ELF-1 (cell line): ENCODE results near the gene HSPB6.
"Not testable (repeated sequence)": the region's sequence is repeated elsewhere in the genome, so short reads cannot be mapped to it uniquely, and the experiment has no call there.

Experiments
- DNase-seq: peaks from one replicate; pipeline ENCODE4 v3.0.0-alpha.2; 2016; ENCODE audit warnings: low read depth, low spot score

The HSPB6 gene

DNA sequence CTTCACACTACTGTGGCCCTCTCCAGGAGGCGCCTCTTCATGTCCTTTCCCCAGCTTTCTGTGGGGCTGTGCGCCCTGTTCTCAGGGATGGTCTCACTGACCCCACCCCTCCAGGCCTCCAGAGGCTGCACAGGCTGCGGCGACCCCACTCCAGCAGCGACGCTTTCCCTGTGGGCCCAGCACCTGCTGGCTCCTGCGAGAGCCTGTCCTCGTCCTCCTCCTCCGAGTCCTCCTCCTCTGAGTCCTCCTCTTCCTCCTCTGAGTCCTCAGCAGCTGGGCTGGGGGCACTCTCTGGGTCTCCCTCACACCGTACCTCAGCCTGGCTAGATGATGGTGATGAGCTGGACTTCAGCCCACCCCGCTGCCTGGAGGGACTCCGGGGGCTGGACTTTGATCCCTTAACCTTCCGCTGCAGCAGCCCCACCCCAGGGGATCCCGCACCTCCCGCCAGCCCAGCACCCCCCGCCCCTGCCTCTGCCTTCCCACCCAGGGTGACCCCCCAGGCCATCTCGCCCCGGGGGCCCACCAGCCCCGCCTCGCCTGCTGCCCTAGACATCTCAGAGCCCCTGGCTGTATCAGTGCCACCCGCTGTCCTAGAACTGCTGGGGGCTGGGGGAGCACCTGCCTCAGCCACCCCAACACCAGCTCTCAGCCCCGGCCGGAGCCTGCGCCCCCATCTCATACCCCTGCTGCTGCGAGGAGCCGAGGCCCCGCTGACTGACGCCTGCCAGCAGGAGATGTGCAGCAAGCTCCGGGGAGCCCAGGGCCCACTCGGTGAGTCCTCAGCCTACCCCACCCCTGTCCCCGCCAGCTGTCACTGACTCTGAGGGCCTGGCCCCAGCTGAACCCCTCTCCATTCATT is 29.7 kb upstream of the HSPB6 start:
- DNase-seq, result no peak

DNA sequence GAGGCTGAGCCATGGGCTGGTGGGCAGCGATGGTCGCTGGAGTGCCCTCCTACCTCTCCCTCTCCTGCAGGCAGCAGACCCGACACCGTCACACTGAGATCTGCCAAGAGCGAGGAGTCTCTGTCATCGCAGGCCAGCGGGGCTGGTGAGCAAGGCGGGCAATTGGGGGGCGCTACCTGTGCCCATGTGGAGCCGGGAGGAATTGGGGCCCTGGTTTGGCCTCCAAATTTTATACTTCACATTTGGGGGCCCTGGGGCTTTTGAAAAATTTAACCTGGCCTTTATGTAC is 28.5 kb upstream of the HSPB6 start:
- no peak for DNase-seq

DNA sequence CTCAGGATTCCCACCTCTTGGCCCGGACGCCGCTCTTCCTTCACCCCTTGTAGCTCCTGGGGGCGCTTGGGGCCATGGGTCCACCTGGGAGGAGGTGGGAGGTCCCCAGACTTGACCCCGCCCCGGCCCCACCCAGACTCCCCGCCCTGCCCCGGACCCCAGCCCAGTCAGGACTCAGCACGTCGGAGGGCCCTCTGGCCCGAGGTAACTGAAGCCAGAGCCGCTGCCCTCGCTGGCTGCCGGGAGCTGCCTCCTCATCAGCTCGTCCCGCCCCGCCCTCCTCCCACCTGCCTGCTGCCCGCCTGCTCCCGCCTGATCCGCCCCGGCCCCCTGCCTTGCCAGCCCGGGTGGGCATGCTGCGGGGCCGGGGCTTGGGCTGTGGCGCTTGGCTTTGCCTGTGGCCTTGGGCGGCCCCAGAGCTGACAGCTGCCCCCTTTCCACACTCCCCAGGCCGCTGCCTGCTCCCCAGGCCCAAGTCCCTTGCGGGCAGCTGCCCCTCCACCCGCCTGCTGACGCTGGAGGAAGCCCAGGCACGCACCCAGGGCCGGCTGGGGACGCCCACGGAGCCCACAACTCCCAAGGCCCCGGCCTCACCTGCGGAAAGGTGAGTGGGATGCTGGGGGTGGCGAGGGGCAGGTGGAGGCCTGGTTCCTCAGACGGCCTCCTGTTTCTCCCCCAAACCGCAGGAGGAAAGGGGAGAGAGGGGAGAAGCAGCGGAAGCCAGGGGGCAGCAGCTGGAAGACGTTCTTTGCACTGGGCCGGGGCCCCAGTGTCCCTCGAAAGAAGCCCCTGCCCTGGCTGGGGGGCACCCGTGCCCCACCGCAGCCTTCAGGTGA is 27.9 kb upstream of the HSPB6 start:
- peak; percentile 77 for DNase-seq

DNA sequence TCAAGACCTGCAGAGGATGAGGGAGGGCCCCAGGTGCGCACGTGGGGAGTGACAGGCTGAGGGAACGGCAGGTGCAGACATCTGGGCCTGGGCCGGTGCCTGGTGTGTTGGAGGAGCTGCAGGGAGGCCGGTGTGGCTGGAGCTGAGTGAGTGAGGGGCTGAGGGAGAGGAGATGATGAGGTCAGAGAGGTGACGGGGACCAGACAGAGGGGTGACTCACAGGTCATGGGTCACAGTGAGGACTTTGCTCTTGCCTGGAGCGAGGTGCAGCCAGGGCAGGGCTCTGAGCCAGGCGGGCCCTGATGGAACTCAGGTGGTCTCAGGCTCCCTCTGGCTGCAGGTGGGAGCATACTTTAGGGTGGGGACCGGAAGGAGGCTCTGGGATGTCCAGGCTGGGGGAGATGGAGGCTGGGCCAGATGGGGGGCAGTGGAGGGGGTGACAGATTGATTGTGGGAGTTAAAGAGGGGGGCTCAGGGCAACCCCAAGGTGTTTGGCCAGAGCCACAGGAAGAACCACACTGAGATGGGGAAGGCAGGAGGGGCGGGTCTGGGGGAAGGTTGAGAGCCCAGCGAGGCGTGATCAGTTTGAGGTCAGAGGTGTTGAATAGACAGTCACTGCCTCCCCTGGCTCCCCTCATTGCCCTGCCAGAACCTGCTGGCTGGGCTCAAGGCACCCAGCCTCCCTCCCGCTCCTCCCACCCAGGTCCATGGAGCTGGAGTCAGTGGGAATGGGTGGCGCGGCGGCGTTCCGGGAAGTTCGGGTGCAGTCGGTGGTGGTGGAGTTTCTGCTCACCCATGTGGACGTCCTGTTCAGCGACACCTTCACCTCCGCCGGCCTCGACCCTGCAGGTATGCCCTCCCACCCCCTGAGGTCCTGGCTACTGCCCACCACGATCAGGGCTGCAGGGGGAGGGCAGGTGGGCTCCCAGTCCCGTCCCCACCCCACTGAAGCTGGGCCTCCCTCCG is 26.9 kb upstream of the HSPB6 start:
- peak; percentile 56 for DNase-seq

DNA sequence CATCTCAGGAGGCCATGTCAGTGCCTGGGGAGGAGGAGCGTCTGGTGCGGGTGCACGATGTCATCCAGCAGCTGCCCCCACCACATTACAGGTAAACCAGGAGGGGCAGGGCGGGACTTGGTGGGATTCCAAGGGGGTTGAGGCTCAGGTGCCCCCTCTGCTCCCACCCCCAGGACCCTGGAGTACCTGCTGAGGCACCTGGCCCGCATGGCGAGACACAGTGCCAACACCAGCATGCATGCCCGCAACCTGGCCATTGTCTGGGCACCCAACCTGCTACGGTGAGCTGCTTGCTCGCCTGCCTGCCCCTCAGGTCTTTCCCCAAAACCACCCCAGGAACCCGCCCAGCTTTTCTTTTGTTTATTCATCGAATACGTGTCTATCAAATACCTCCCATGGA is 25.8 kb upstream of the HSPB6 start:
- DNase-seq, result no peak

DNA sequence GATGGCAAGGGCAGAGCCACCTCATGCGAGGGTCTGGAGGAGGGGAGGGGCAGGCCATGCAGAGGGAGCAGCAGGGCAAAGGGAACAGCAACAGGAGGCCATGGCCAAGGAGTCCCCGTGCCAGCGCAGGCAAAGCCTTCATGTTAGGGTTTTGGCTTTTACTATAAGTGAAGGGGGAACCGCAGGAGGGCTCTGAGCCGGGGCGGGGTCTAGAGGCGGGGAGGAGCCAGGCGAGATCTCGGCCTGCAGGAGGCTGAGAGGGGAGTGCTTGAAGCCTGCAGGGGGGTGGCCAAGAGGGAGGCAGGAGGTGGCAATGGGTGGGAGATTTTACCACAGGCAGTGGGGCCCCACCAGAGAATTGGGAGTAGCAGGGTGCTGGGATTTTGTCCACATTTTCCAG is 24.8 kb upstream of the HSPB6 start:
- DNase-seq, result no peak

DNA sequence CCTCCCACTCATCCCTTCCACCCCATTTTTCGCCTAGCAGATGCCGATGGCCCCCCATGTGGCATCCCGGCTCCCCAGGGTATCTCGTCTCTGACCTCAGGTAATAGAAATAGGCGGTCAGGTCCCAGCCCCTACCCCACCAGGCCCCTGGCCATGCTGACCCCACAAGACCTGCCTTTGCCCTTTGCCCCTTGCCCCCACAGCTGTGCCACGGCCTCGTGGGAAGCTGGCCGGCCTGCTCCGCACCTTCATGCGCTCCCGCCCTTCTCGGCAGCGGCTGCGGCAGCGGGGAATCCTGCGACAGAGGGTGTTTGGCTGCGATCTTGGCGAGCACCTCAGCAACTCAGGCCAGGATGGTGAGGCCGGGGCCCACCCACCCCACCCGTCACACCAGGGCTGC is 23.9 kb upstream of the HSPB6 start:
- DNase-seq, result no peak

DNA sequence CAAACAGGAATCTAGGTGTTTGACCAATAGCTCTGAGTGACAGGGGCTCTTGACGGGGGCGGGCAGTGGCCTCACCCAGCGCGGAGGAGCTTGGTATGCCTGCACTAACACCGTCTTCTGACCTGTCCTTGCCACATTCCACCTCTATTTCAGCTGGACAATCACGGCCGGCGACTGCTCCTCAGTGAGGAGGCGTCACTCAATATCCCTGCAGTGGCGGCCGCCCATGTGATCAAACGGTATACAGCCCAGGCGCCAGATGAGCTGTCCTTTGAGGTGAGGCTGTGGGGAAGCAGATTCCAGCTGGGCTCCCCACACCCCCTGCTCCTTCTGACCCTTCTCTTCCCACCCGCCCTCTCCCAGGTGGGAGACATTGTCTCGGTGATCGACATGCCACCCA is 23.2 kb upstream of the HSPB6 start:
- no peak for DNase-seq

DNA sequence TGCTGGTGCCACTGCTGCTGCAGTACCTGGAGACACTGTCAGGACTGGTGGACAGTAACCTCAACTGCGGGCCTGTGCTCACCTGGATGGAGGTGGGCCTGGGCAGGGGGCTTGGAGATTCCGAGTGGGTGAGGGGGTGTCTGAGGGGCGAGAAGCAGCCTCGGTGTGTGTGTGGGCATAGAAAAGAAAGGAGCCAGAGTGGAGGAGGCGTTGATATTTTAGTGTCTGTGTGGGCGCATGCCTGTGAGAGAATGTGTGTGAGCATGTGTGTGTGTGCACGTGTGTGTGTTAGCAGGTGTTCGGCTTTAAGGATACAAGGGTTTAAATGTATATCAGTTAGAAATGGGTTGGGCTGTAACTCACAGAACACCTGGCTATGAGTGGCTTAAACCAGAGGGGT is 22.2 kb upstream of the HSPB6 start:
- no peak for DNase-seq

DNA sequence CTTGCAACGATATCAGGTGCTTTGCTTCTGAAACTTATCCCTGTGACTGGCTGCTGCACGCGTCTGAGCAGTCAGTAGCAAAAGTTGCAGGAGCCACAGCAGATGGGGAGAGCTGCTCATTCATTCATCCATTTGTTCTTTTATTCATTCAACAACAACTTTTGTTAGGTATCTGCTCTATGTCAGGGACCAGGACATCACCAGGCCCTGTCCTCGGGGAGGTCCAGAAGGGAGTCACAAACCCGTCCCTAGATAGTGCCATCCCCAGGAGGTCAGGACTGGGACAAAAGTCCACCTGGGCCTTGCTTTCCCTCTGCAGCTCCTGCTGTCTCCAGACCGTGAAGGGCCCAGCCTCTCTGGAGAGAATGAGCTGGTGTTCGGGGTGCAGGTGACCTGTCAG is 21.1 kb upstream of the HSPB6 start:
- no peak for DNase-seq

DNA sequence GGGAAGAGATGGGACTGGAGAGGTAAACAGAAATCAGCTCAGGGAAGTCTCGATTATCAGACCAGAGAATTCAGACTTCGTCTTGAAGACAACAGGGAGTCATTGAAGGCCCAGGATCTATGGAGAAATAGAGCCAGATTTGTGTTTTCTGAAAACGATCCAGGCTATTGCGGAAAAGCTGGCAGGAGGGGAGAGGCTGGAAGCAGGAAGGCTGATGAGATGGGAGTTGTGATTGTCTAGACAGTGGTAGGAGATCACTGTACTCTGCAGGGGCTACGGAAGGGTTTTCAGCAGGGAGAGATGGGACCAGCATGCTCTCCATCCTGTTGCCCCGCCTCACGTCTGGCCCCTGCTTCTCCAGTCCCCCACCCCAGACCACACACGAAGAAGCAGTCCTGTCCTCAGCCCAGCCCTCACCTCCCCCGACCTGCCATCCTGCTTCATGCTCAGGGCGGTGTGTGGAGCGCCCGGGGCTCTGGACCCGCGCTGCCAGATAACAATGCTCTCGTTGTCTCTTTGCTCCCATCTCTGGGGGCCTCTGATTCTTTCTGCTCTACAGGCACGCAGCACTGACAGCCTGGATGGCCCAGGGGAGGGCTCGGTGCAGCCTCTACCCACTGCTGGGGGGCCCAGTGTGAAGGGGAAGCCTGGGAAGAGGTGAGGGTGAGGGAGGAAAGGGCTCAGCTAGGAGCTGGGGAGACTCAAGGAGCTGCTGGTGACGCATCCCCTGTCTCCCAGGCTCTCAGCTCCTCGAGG is 20.4 kb upstream of the HSPB6 start:
- DNase-seq, result peak; percentile 86

DNA sequence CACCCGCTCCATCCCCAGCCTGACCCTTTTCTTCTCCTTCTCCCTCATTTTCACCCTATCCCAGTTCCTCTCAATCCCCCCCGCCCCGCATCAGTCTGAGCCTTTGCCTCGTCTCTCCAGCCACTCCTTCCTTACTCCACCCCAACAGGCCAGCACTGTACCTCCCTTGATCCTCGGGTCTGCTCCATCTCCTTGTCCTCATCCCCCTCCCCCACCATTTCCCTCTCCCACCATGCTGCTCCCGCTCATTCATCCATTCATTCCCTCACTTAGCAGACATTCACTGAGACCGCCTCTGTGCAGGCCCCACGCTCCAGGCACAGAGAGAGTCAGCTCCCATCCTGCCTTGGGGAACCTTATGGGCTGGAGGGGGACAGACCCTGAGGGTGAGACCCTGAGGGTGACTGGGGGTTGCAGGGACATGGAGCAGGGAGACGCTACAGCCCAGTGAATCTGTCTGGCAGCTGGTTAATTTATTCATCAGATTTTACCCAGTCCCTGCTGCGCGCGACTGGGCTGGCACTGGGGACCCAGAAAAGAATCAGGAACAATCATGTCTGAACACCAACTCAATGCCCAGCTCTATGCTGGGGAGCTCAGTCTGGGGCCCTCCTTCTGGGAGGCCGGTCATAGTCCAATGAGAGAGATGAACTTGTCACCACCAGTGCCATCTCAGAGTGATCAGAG is 19.4 kb upstream of the HSPB6 start:
- no peak for DNase-seq

DNA sequence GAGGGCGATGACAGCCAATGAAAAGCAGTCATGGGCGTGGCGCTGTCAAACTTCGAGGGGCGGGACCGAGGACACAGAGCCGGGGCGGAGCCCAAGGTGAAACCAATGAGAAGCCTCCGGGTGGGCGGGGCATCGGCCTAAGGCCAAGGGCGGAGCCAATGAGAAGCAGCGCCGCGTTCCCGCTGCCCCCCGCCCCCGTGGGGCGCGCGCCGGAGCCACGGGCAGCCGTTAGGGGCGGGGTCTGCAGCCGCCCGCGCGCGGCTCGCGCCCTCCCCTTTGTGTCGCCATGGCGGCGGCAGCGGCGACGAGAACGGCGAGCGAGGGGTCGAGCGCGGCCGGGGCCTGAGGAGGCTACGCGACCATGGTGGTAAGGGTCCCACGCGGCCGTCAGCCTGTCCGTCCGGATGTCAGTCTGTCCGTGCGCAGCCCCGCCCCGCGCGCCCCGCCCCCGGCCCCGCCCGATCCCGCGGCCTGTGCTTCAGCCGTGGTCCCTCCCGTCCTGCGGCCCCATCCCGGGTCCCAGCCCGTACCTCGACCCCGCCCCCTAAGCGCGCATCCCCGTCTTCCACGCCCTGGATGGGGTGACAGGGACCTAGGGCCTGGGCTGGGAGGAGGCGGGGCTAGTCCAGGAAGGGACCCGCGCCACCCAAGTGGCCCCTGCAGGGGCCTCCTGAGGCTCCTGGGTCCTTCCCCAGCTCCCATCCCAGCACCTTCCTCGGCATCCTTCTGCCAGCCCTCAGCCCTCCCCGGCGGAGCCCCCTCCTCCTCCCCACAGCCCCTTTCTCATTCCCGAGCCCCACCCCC is 18.7 kb upstream of the HSPB6 start, which contains the start of gene ARHGAP33:
Gene ARHGAP33 (plus strand): TSS at position 267 of the 804 bp plus-strand sequence. CDS start 95 bp downstream, at position 362.
- peak; percentile 97 for DNase-seq

DNA sequence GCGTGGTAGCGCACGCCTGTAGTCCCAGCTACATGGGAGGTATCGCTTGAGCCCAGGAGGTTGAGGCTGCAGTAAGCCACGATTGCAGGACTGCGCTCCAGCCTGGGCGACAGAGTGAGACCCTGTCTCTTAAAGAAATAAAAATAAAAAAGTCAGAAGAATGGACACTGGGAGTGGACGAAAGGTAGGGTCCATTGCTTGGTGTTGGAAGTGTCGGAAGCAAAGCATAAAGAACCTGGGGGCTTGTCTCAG is 18.1 kb upstream of the HSPB6 start:
- no peak for DNase-seq

DNA sequence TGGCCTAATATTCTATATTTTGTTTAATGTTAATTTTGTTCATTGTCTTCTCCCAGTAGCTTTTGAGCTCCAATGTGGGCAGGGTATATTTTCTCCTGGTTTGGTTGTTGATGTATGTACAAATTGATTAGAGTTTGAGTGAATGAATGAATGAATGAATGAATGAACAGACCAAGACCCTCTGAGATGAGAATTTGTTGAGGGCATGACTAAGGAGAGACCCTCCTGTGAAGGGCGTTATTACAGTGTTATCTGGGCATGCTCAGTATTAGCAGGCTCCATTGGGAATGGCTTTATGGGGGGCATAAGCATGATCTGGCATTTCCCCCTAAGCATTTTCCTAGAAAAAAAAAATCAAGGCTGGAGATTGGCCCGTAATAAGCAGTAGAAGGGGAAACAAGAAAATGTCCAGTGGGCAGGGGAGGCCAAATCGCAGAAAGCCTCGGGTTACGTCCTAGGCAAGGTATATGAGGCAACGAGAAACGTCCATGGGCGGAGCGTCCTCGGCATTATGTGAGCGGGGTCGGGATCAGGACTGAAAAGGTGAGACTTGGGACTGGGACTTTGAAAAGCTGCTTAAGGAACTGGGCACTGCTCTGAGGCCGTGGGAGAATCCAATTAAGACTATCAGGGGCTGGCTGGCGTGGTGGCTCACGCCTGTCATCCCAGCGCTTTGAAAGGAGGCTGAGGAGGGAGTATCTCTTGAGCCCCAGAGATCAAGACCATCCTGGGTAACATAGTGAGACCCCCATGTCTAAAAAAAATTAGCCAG is 17.6 kb upstream of the HSPB6 start:
- DNase-seq, result no peak

DNA sequence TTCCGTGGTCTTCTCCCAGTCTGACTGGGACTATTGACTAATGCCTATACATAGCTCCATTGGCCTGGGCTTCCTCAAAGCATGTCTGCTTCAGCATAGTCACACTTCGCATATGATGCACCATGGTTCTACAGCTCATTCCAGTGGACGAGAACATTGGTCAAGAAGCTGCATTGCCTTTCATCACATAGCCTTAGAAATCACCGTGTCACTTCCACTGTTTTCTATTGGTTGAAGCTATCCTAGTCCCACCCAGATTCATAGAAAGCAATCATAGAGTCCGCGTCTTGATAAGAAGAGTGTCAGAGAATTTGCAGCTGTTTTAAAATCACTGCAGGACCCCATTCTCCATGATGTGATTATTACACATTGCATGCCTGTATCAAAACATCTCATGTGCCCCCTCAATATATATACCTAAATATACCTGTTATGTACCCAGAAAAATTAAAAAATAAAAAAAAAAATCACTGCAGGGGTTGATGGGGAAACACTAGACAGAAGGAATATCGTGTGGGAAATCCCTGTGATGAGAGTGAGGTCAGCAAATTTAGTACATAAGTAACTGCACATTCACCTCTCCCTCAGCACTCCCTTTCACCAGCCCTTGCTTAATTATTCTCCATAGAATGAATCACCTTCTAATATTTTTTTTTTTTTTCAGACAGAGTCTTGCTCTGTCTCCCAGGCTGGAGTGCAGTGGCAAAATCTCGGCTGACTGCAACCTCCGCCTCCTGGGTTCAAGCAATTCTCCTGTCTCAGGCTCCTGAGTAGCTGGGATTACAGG is 16.4 kb upstream of the HSPB6 start:
- DNase-seq, result no peak

DNA sequence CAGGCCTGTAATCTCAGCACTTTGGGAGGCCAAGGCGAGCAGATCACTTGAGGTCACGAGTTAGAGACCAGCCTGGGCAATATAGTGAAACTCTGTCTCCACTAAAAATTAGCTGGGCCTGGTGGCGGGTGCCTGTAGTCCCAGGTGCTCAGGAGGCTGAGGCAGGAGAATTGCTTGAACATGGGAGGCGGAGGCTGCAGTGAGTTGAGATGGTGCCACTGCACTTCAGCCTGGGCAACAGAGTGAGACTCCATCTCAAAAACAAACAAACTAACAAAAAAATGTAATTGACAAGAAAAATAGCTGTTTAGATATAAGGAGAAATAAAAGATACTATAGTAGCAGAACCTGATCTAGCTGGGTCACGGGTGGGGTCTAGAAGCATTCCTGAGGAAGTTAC is 15.5 kb upstream of the HSPB6 start:
- DNase-seq, result not testable (repeated sequence)

DNA sequence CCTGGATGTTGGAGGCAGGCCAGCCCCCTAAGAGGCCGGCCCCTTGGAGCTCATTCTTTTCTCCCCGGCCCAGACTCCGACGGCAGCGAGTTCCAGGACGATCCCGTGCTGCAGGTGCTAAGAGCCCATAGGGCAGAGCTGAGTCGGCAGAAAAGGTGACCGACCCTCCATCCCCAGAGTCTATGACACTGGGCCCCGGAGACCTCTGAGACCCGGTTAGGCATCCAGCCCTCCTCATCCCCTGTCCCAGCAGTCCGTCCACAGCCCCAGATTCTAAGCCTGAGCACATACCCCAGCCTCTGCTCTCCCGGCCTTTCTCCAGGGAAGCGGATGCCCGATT is 11.2 kb upstream of the HSPB6 start:
- DNase-seq, result no peak
